ENCODE data around the gene PSMB7.

Gene PSMB7

DNA sequence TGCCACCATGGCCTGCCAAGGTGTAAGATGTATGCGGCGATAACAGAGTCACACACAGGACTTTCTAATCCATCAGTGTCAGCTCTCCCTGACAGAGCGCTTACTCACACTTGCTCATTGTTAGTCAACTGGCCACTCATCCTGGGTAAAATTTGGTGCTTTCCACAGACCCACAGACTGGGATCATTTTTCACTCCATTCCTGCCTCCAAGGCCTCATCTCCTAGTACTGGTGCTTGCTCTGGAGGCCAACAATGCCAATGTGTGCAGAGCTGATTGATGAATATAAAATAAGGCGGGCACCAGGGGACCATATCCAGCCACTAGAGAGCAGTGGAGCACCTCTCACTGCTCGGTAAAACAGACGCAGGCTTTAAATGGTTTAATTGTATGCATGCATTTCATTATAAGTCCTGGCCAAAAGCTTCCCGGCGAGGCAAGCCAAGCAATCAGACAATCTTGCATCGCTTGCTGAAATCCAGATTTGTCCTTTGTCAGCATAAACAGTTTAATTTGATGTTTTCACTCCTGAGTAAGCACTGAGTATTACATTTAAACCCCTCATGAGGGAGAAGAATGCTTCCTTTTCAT, 22.3 kb downstream of the PSMB7 start:
- H3K36me3 ChIP-seq (ENCODE audit: control insufficient read depth, insufficient read depth, low read length): peaks cover 28% of the 10 kb centered on the region
- WGBS, 2 experiments (ENCODE audit: insufficient coverage in 2 of 2): 58 to 66% methylated on average over 7 to 9 of the region's 9 CpGs
- peaks cover 32% of the 10 kb centered on the region for H3K4me1 ChIP-seq (ENCODE audit: control insufficient read depth, insufficient read depth, low read length, poor library complexity, severe bottlenecking)
- no peaks in the 10 kb centered on the region for H3K9me3 ChIP-seq (ENCODE audit: control insufficient read depth, low read length)
- H3K4me3 ChIP-seq (ENCODE audit: extremely low read depth, insufficient read depth, low read length, poor library complexity, severe bottlenecking): no peak overlapping the region
- H3K27ac ChIP-seq (ENCODE audit: low read depth, low read length, severe bottlenecking): peak overlapping the region; percentile 43

- 83 to 88% methylated on average over 10 to 12 of the region's 12 CpGs for whole genome bisulfite sequencing, 2 experiments (ENCODE audit: insufficient coverage in 2 of 2)
- Histone ChIP-seq H3K27ac (ENCODE audit: low read depth, low read length, severe bottlenecking) (peak overlapping the region; percentile 43), H3K4me3 (ENCODE audit: extremely low read depth, insufficient read depth, low read length, poor library complexity, severe bottlenecking) (no peak overlapping the region), H3K9me3 (ENCODE audit: control insufficient read depth, low read length) (no peaks in the 10 kb centered on the region), H3K4me1 (ENCODE audit: control insufficient read depth, insufficient read depth, low read length, poor library complexity, severe bottlenecking) (peaks cover 33% of the 10 kb centered on the region), H3K36me3 (ENCODE audit: control insufficient read depth, insufficient read depth, low read length) (peaks cover 25% of the 10 kb centered on the region)
These were observed 22.9 kb downstream of the PSMB7 start for GRCh38 chr9:124392254-124392870.

- Histone ChIP-seq H3K9me3 (ENCODE audit: control insufficient read depth, low read length) (no peaks in the 10 kb centered on the region), H3K27ac (ENCODE audit: low read depth, low read length, severe bottlenecking) (peak overlapping the region; percentile 66), H3K4me3 (ENCODE audit: extremely low read depth, insufficient read depth, low read length, poor library complexity, severe bottlenecking) (no peak overlapping the region), H3K4me1 (ENCODE audit: control insufficient read depth, insufficient read depth, low read length, poor library complexity, severe bottlenecking) (peaks cover 38% of the 10 kb centered on the region), H3K36me3 (ENCODE audit: control insufficient read depth, insufficient read depth, low read length) (peaks cover 12% of the 10 kb centered on the region)
- WGBS, 2 experiments (ENCODE audit: insufficient coverage in 2 of 2): 53 to 66% methylated on average over 5 to 6 of the region's 9 CpGs
These were observed 24.2 kb downstream of the PSMB7 start for GRCh38 chr9:124390794-124391658.

- 86 to 93% methylated on average over 2 to 6 of the region's 7 CpGs for WGBS, 2 experiments (ENCODE audit: insufficient coverage in 2 of 2)
- Histone ChIP-seq H3K27ac (ENCODE audit: low read depth, low read length, severe bottlenecking) (no peak overlapping the region), H3K4me1 (ENCODE audit: control insufficient read depth, insufficient read depth, low read length, poor library complexity, severe bottlenecking) (peaks cover 36% of the 10 kb centered on the region), H3K9me3 (ENCODE audit: control insufficient read depth, low read length) (no peaks in the 10 kb centered on the region), H3K36me3 (ENCODE audit: control insufficient read depth, insufficient read depth, low read length) (peaks cover 18% of the 10 kb centered on the region), H3K4me3 (ENCODE audit: extremely low read depth, insufficient read depth, low read length, poor library complexity, severe bottlenecking) (no peak overlapping the region)
These were observed 25.9 kb downstream of the PSMB7 start for GRCh38 chr9:124389146-124389939.

DNA sequence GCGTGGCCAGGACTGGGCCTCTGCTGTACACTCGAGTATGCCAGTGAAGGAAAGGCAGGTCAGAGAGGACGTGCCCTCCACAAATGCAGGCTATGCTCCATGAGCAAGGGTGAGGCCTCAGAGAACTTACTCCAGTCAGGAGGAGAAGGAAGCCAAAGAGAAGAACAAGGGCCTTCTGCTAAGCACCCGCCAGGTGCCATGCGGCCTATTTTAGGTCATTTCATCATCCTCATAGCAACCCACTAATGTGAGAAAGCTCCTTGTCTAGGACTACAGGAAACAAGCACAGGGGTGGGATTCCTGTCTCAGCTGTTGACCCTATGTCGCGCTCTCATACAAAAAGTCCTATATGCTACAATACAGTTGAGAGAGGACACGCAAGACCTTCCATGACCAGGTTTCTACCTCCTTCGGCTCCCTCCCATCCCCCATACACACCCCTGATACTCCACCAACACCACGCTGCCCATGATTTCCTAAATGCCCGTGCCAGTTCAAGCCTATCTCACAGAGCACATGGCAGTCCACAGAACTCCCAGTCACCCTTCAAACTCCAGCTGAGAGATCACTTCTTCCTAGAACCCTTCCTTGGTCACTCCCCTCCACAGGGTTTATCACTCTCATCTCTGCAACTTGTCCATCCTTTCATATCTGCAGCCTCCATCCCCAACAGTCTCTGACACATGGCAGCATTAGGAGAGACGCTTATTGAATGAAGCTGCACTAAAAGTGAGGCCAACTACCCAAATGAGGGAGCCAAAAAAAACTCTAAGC, 26.8 kb downstream of the PSMB7 start:
- Histone ChIP-seq H3K36me3 (ENCODE audit: control insufficient read depth, insufficient read depth, low read length) (peaks cover 23% of the 10 kb centered on the region), H3K27ac (ENCODE audit: low read depth, low read length, severe bottlenecking) (no peak overlapping the region), H3K4me1 (ENCODE audit: control insufficient read depth, insufficient read depth, low read length, poor library complexity, severe bottlenecking) (peaks cover 27% of the 10 kb centered on the region), H3K9me3 (ENCODE audit: control insufficient read depth, low read length) (no peaks in the 10 kb centered on the region), H3K4me3 (ENCODE audit: extremely low read depth, insufficient read depth, low read length, poor library complexity, severe bottlenecking) (no peak overlapping the region)
- 95 to 98% methylated on average over 10 to 12 of the region's 12 CpGs for WGBS, 2 experiments (ENCODE audit: insufficient coverage in 2 of 2)

GRCh38 chr9:124386201-124386600, 29.0 kb downstream of the PSMB7 start:
- no peak overlapping the region for H3K4me3 ChIP-seq (ENCODE audit: extremely low read depth, insufficient read depth, low read length, poor library complexity, severe bottlenecking)
- H3K4me1 ChIP-seq (ENCODE audit: control insufficient read depth, insufficient read depth, low read length, poor library complexity, severe bottlenecking): peaks cover 21% of the 10 kb centered on the region
- peaks cover 28% of the 10 kb centered on the region for H3K36me3 ChIP-seq (ENCODE audit: control insufficient read depth, insufficient read depth, low read length)
- H3K9me3 ChIP-seq (ENCODE audit: control insufficient read depth, low read length): no peaks in the 10 kb centered on the region
- no peak overlapping the region for H3K27ac ChIP-seq (ENCODE audit: low read depth, low read length, severe bottlenecking)
- WGBS, 2 experiments (ENCODE audit: insufficient coverage in 2 of 2): 87 to 95% methylated on average over 3 of the region's 3 CpGs

GRCh38 chr9:124385623-124386022, 29.6 kb downstream of the PSMB7 start:
- no peak overlapping the region for H3K4me3 ChIP-seq (ENCODE audit: extremely low read depth, insufficient read depth, low read length, poor library complexity, severe bottlenecking)
- WGBS, 2 experiments (ENCODE audit: insufficient coverage in 2 of 2): 90 to 91% methylated on average over 4 to 7 of the region's 7 CpGs
- H3K36me3 ChIP-seq (ENCODE audit: control insufficient read depth, insufficient read depth, low read length): peaks cover 28% of the 10 kb centered on the region
- peaks cover 15% of the 10 kb centered on the region for H3K4me1 ChIP-seq (ENCODE audit: control insufficient read depth, insufficient read depth, low read length, poor library complexity, severe bottlenecking)
- H3K27ac ChIP-seq (ENCODE audit: low read depth, low read length, severe bottlenecking): no peak overlapping the region
- no peaks in the 10 kb centered on the region for H3K9me3 ChIP-seq (ENCODE audit: control insufficient read depth, low read length)

- H3K4me1 ChIP-seq (ENCODE audit: control insufficient read depth, insufficient read depth, low read length, poor library complexity, severe bottlenecking): peaks cover 14% of the 10 kb centered on the region
- H3K9me3 ChIP-seq (ENCODE audit: control insufficient read depth, low read length): no peaks in the 10 kb centered on the region
- no peak overlapping the region for H3K27ac ChIP-seq (ENCODE audit: low read depth, low read length, severe bottlenecking)
- WGBS, 2 experiments (ENCODE audit: insufficient coverage in 2 of 2): 76 to 100% methylated on average over 2 to 4 of the region's 5 CpGs
- peaks cover 33% of the 10 kb centered on the region for H3K36me3 ChIP-seq (ENCODE audit: control insufficient read depth, insufficient read depth, low read length)
- H3K4me3 ChIP-seq (ENCODE audit: extremely low read depth, insufficient read depth, low read length, poor library complexity, severe bottlenecking): no peak overlapping the region
These were observed 30.4 kb downstream of the PSMB7 start for GRCh38 chr9:124384846-124385245.

- WGBS, 2 experiments (ENCODE audit: insufficient coverage in 2 of 2): 94 to 95% methylated on average over 5 to 6 of the region's 7 CpGs
- Histone ChIP-seq H3K27ac (ENCODE audit: low read depth, low read length, severe bottlenecking) (no peak overlapping the region), H3K36me3 (ENCODE audit: control insufficient read depth, insufficient read depth, low read length) (peaks cover 40% of the 10 kb centered on the region), H3K9me3 (ENCODE audit: control insufficient read depth, low read length) (no peaks in the 10 kb centered on the region), H3K4me3 (ENCODE audit: extremely low read depth, insufficient read depth, low read length, poor library complexity, severe bottlenecking) (no peak overlapping the region), H3K4me1 (ENCODE audit: control insufficient read depth, insufficient read depth, low read length, poor library complexity, severe bottlenecking) (peaks cover 14% of the 10 kb centered on the region)
These were observed 31.0 kb downstream of the PSMB7 start for GRCh38 chr9:124384210-124384609.
